ENCODE results near the gene ELFN1.

The ELFN1 gene

GRCh38 chr7:1794888-1795542 is 124.9 kb downstream of the ELFN1 start:
- DNase-seq (ENCODE audit: low read depth), result no peak

Measured in activated T-cell treated with anti-CD3 and anti-CD28 coated beads for 48 hours (primary cell).